Aorta (tissue), 5 donors: Measurements from ENCODE around the gene PTPRN2. TPM values are rescaled to one million over a fixed set of nuclear protein-coding genes. Genes with fewer than 3 reads are reported as not detected.

ENCODE experiments used
- ATAC-seq: fragments of 200-7000 bp; cut with Tn5 transposase; one replicate; pipeline ENCODE4 v1.9.1; 2022; ENCODE audit warnings: moderate library complexity; ENCODE audit not compliant: low FRiP score
- DNase-seq, 2 donors: peaks; one replicate each; pipeline ENCODE4 v3.0.0-alpha.2; 2020
- H3K27ac ChIP-seq, 2 donors: one replicate each; pipeline ENCODE4 v1.5.1; 2013; ENCODE audit warnings: low read length in 2 of 2, mild to moderate bottlenecking in 2 of 2, moderate library complexity in 2 of 2, control low read depth in 1 of 2, inconsistent platforms in 1 of 2, low read depth in 1 of 2
- H3K27me3 ChIP-seq, 2 donors: one replicate each; pipeline ENCODE4 v1.6.1; 2013; ENCODE audit warnings: control low read depth in 1 of 2, low read length in 1 of 2, mild to moderate bottlenecking in 1 of 2, moderate library complexity in 1 of 2; ENCODE audit not compliant: insufficient read depth in 2 of 2, control insufficient read depth in 1 of 2
- H3K36me3 ChIP-seq, 2 donors: one replicate each; pipeline ENCODE4 v1.6.1; 2013; ENCODE audit warnings: control low read depth in 1 of 2, low read length in 1 of 2, mild to moderate bottlenecking in 1 of 2; ENCODE audit not compliant: insufficient read depth in 2 of 2, control insufficient read depth in 1 of 2
- H3K4me1 ChIP-seq, 2 donors: one replicate each; pipeline ENCODE4 v1.6.1; 2013; ENCODE audit warnings: low read length in 2 of 2, control low read depth in 1 of 2, mild to moderate bottlenecking in 1 of 2, moderate library complexity in 1 of 2; ENCODE audit not compliant: insufficient read depth in 2 of 2, control insufficient read depth in 1 of 2
- H3K4me3 ChIP-seq, 2 donors: one replicate each; pipeline ENCODE4 v1.5.1; 2013; ENCODE audit warnings: low read length in 2 of 2, control low read depth in 1 of 2, mild to moderate bottlenecking in 1 of 2
- H3K9me3 ChIP-seq: one replicate; pipeline ENCODE4 v1.6.1; 2013; ENCODE audit warnings: mild to moderate bottlenecking, low read length; ENCODE audit not compliant: control insufficient read depth
- WGBS, 2 donors: extraction: QIAGEN DNeasy Blood & Tissue Kit; methylation state at CpG; one replicate each; pipeline ENCODE4 v1.1.7; 2013; 5-methylcytosine and 5-hydroxymethylcytosine counted together
- intact Hi-C, 2 donors: fragments of 100-400 bp; cut with DNase I; formaldehyde crosslinking; loops; one replicate each; pipeline versions ENCODE4 v1.14.2 to v1.15.0; 2022
- polyA plus RNA-seq, 2 donors: library from polyadenylated mRNA; stranded (reverse); fragments of 200-250 nt; gene quantifications; one replicate each; pipeline ENCODE4 v1.2.3, GENCODE V29; 2013
- total RNA-seq, 2 donors: library from RNA; stranded (reverse); fragmentation: NEBNext Ultra II Directional; extraction: Animal tissue kit (Norgen Biotek cat#: 25700); gene quantifications; one replicate each; pipeline ENCODE4 v1.2.1, GENCODE V29; 2021
- donor health status: healthy with polysubstance abuse.
- donor health status: Bipolar disorder and iron deficiency.
- donor health status: DM: no; HTN: no; CAD: no.
- donor health status: DM: no; HTN: no; CAD: no.
- donor health status: DM: yes; HTN: yes; CAD: no.

Gene PTPRN2
- total and polyA plus RNA-seq, 4 donors: 0.67 to 3.3 (median 1.4) TPM

DNA sequence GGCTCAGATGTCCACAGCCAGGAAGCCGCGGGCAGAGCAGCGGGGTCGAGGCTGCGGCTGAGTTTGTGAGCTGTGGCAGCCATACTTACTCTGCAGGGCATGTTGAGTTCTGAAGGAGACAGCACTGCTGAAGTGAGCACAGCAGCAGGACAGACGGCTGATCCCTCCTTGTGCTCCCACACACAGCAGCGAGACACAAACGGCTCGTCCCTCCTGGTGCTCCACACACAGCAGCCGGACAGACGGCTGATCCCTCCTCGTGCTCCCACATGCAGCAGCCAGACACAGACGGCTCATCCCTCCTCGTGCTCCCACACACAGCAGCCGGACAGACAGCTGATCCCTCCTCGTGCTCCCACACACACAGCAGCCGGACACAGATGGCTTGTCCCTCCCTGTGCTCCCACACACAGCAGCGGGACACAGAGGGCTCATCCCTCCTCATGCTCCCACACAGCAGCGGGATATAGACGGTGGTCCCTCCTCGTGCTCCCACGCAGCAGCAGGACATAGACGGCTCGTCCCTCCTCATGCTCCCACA lies 305.1 kb downstream of the PTPRN2 start:
- H3K4me3 ChIP-seq: no peak overlapping the region
- H3K27me3 ChIP-seq: no peaks in the 10 kb centered on the region
- intact Hi-C loops: no loop called here
- 75 to 76% methylated on average over 22 to 24 of the region's 24 CpGs for WGBS, 2 donors
- H3K27ac ChIP-seq: no peak overlapping the region
- peaks cover 4% of the 10 kb centered on the region for H3K9me3 ChIP-seq
- no peaks in the 10 kb centered on the region for H3K36me3 ChIP-seq
- ATAC-seq (no peak), DNase-seq (peak in 1 of 2 donors; percentile 55)
- H3K4me1 ChIP-seq: no peaks in the 10 kb centered on the region

DNA sequence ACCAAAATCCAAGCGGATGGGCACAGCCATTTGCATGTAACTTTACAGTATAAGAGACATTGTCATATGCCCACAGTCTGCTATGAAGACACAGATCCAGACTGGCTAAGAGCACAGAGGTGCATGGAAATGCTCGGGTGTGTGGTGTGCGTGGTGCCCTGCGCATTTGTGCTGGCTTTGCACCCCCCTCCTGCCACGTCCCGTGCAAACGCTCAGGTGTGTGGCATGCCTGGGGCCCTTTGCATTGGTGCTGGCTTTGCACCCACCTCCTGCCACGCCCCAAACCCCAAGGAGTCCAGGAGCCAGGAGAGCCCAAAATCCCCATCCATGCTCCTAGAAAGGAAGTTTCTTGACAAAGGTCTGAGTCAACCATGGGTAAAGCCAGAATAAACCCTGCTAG lies 306.2 kb downstream of the PTPRN2 start:
- H3K9me3 ChIP-seq: peaks cover 4% of the 10 kb centered on the region
- no peak for ATAC-seq
- H3K27ac ChIP-seq: no peak overlapping the region
- peak in 1 of 2 donors; percentile 51 for DNase-seq
- no peaks in the 10 kb centered on the region for H3K36me3 ChIP-seq
- WGBS, 2 donors: 88 to 91% methylated on average over 8 of the region's 8 CpGs
- H3K4me3 ChIP-seq: no peak overlapping the region
- intact Hi-C loops: no loop called here
- H3K4me1 ChIP-seq: no peaks in the 10 kb centered on the region
- no peaks in the 10 kb centered on the region for H3K27me3 ChIP-seq

GRCh38 chr7:158280448-158281144 lies 307.0 kb downstream of the PTPRN2 start:
- Histone ChIP-seq H3K9me3 (peaks cover 4% of the 10 kb centered on the region), H3K27ac (no peak overlapping the region), H3K4me3 (no peak overlapping the region), H3K27me3 (no peaks in the 10 kb centered on the region), H3K4me1 (no peaks in the 10 kb centered on the region), H3K36me3 (no peaks in the 10 kb centered on the region)
- WGBS, 2 donors: 86 to 87% methylated on average over 29 of the region's 29 CpGs
- intact Hi-C loops: no loop called here
- no peak for ATAC-seq
- peak in 1 of 2 donors; percentile 50 for DNase-seq

DNA sequence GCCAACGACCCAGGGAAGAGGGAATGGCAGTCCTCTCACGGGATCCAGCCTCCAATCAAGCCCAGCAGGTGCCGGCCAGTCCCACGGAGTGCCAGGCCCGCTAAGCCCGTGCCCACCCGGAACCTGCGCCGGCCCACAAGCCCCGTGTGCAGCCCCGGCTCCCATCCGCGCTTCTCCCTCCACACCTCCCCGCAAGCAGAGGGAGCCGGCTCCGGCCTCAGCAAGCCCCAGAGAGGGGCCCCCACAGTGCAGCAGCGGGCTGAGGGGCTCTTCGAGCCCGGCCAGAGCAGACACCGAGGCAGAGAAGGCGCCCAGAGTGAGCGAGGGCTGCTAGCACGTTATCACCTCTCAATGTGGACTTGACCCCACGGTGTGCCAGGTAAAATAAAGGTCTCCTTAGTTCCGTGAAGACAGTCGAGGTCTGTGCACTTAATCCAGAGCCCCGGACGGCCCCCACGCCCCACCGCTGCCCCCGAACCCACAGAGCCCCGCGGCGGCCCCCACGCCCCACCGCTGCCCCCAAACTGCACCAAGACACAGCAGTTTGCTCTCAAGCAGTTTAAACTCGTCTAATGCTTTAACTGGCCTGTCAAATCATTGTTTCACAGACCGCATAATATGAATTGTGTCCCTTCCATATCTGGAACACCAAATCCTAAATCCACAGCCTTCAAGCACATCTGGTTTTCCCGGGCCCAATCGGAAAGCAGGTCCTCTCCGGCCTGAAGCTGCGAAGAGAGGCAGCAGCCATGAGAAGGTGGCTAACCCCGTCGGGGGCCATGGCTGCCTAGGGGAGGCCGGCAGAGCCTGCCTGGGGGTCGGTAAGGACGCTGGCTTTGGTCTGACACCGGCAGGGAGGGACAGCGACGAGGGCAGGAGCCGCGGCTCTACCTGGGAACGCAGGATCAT lies 307.8 kb downstream of the PTPRN2 start:
- intact Hi-C loops: no loop called here
- ATAC-seq: no peak
- H3K4me3 ChIP-seq: no peak overlapping the region
- no peaks in the 10 kb centered on the region for H3K4me1 ChIP-seq
- no peak overlapping the region for H3K27ac ChIP-seq
- no peaks in the 10 kb centered on the region for H3K27me3 ChIP-seq
- H3K9me3 ChIP-seq: peaks cover 2% of the 10 kb centered on the region
- 86 to 88% methylated on average over 44 to 53 of the region's 53 CpGs for WGBS, 2 donors
- DNase-seq: peak in 1 of 2 donors; percentile 69
- no peaks in the 10 kb centered on the region for H3K36me3 ChIP-seq

GRCh38 chr7:158278745-158279320 lies 308.8 kb downstream of the PTPRN2 start:
- ATAC-seq: no peak
- WGBS, 2 donors: 61 to 64% methylated on average over 9 of the region's 9 CpGs
- Histone ChIP-seq H3K36me3 (no peaks in the 10 kb centered on the region), H3K27ac (no peak overlapping the region), H3K4me3 (no peak overlapping the region), H3K27me3 (no peaks in the 10 kb centered on the region), H3K4me1 (no peaks in the 10 kb centered on the region), H3K9me3 (no peaks in the 10 kb centered on the region)
- intact Hi-C loops: no loop called here
- no peak for DNase-seq

- Histone ChIP-seq H3K27me3 (no peaks in the 10 kb centered on the region), H3K9me3 (no peaks in the 10 kb centered on the region), H3K4me1 (no peaks in the 10 kb centered on the region), H3K27ac (no peak overlapping the region), H3K4me3 (no peak overlapping the region), H3K36me3 (no peaks in the 10 kb centered on the region)
- ATAC-seq (no peak), DNase-seq (peak; percentile 31 to 56)
- intact Hi-C loops: no loop called here
- 64 to 71% methylated on average over 29 of the region's 29 CpGs for WGBS, 2 donors
Measured at GRCh38 chr7:158277219-158278141, 310.1 kb downstream of the PTPRN2 start.

GRCh38 chr7:158276414-158277218 lies 311.0 kb downstream of the PTPRN2 start:
- Histone ChIP-seq H3K4me3 (no peak overlapping the region), H3K27me3 (no peaks in the 10 kb centered on the region), H3K9me3 (no peaks in the 10 kb centered on the region), H3K4me1 (no peaks in the 10 kb centered on the region), H3K27ac (no peak overlapping the region), H3K36me3 (no peaks in the 10 kb centered on the region)
- ATAC-seq (no peak), DNase-seq (peak; percentile 20 to 72)
- 77 to 81% methylated on average over 33 to 34 of the region's 34 CpGs for WGBS, 2 donors
- intact Hi-C loops: no loop called here
